Omental fat pad (tissue), 4 donors: ENCODE measurements around the gene SSC5D. TPM values are rescaled to one million over a fixed set of nuclear protein-coding genes. Genes with fewer than 3 reads are reported as not detected.

Experiments used
- ATAC-seq: fragments of 150-250 bp; one replicate; pipeline ENCODE4 v1.9.1; 2016; ENCODE audit warnings: mild to moderate bottlenecking, moderate library complexity; ENCODE audit not compliant: low FRiP score
- DNase-seq: peaks from one replicate; pipeline ENCODE4 v3.0.0-alpha.2; 2019; ENCODE audit warnings: low spot score
- CTCF ChIP-seq, 3 donors: fragments of 450-650 bp; IDR thresholded peaks; one replicate each; pipeline ENCODE4 v1.5.1; 2016 to 2017; ENCODE audit warnings: antibody characterized with exemption in 3 of 3, mild to moderate bottlenecking in 3 of 3, moderate library complexity in 2 of 3
- total RNA-seq, 4 donors: library from RNA; depleted of rRNA; stranded (reverse); fragments of >200 nt; gene quantifications; one replicate each; pipeline ENCODE4 v1.1.0, GENCODE V29; 2016

Gene SSC5D
- total RNA-seq, 4 donors from 2014 or later, result 1.6 to 6.1 (median 3.5) TPM

- no peak for TF ChIP-seq CTCF (IDR thresholded peaks at IDR 0.05)
- ATAC-seq (no peak), DNase-seq (no peak)
Observed at GRCh38 chr19:55550321-55550650, 62.0 kb downstream of the SSC5D start.

- DNase-seq (no peak), ATAC-seq (no peak)
- TF ChIP-seq CTCF (IDR thresholded peaks at IDR 0.05), result no peak
Observed at GRCh38 chr19:55552206-55552605, 64.0 kb downstream of the SSC5D start.

GRCh38 chr19:55552620-55553019 lies 64.4 kb downstream of the SSC5D start:
- DNase-seq (no peak), ATAC-seq (no peak)
- TF ChIP-seq CTCF (IDR thresholded peaks at IDR 0.05), result no peak

GRCh38 chr19:55553217-55554182 lies 65.3 kb downstream of the SSC5D start:
- no peak for TF ChIP-seq CTCF (IDR thresholded peaks at IDR 0.05)
- ATAC-seq, result no peak

GRCh38 chr19:55554302-55554701 lies 66.1 kb downstream of the SSC5D start:
- no peak for TF ChIP-seq CTCF (IDR thresholded peaks at IDR 0.05)
- DNase-seq (no peak), ATAC-seq (no peak)

More at GRCh38 chr19:55553217-55554182, 65.3 kb downstream of the SSC5D start:
- no peak for DNase-seq

GRCh38 chr19:55554741-55555152 lies 66.5 kb downstream of the SSC5D start:
- no peak for ATAC-seq
- no peak for TF ChIP-seq CTCF (IDR thresholded peaks at IDR 0.05)

GRCh38 chr19:55559684-55560083 lies 71.4 kb downstream of the SSC5D start:
- TF ChIP-seq CTCF (IDR thresholded peaks at IDR 0.05), result no peak
- ATAC-seq (no peak), DNase-seq (no peak)

More at GRCh38 chr19:55554741-55555152, 66.5 kb downstream of the SSC5D start:
- DNase-seq, result no peak
